GM12891 (cell line): ENCODE measurements around the gene BRPF1.

Experiments used
- PAX5 ChIP-seq: IDR thresholded peaks from 2 replicates; pipeline ENCODE4 v1.6.1; 2011; ENCODE audit warnings: low read length, moderate library complexity, mild to moderate bottlenecking; ENCODE audit not compliant: insufficient read depth, severe bottlenecking
- POLR2A ChIP-seq: IDR thresholded peaks from 2 replicates; pipeline ENCODE4 v1.6.1; 2011; ENCODE audit warnings: low read depth, low read length, control low read depth
- POLR2AphosphoS5 ChIP-seq: IDR thresholded peaks from 2 replicates; pipeline ENCODE4 v1.6.1; 2011; ENCODE audit warnings: low read depth, low read length, control low read depth
- TAF1 ChIP-seq: IDR thresholded peaks from 2 replicates; pipeline ENCODE4 v1.6.1; 2011; ENCODE audit warnings: low read depth, low read length, control low read depth

GRCh38 chr3:9795207-9795606 is 63.7 kb downstream of the BRPF1 start:
- TF ChIP-seq POLR2AphosphoS5 (no peak), POLR2A (no peak), TAF1 (no peak), PAX5 (no peak)
